Measurements from ENCODE around the gene THAP7. TPM values are rescaled to one million over a fixed set of nuclear protein-coding genes. Genes with fewer than 3 reads are reported as not detected.
A peak's percentile ranks its signal among the peaks of the same experiment; 100 is the strongest.

The THAP7 gene
- total and polyA plus RNA-seq, 2 donors (not counting 1 experiment from before 2014, with no cell fraction given) = 37.7 to 70.1 TPM

- Histone ChIP-seq H3K4me2 (replicated peaks; ENCODE audit: low read depth, low read length, poor library complexity, severe bottlenecking) (no peak overlapping the region), H3K79me2 (ENCODE audit: control insufficient read depth, insufficient read depth, low read length) (no peaks in the 10 kb centered on the region), H3K9me3 (ENCODE audit: control extremely low read depth in 1 of 3, control insufficient read depth in 2 of 3, insufficient read depth in 1 of 3, low read length in 2 of 3) (no peaks in the 10 kb centered on the region), H3K27ac (ENCODE audit: low read length in 2 of 2) (no peak overlapping the region), H3K36me3 (replicated peaks in 1 of 2; ENCODE audit: control extremely low read depth in 1 of 2, control insufficient read depth in 1 of 2, extremely low read depth in 1 of 2, insufficient read depth in 2 of 2, low read length in 1 of 2) (no peaks in the 10 kb centered on the region), H3K4me3 (ENCODE audit: control extremely low read depth in 1 of 5, extremely low read depth in 1 of 5, insufficient read depth in 1 of 5, low read depth in 2 of 5, low read length in 4 of 5) (no peak overlapping the region), H2AFZ (ENCODE audit: insufficient read depth, low read depth, low read length, poor library complexity, severe bottlenecking) (no peak overlapping the region), H3K27me3 (replicated peaks in 1 of 4; ENCODE audit: control extremely low read depth in 1 of 4, control insufficient read depth in 3 of 4, insufficient read depth in 4 of 4, low read length in 3 of 4) (peaks cover 0 to 2% (median 0%) of the 10 kb centered on the region in 4 experiments), H3K4me1 (ENCODE audit: control insufficient read depth in 2 of 2, insufficient read depth in 2 of 2, low read length in 2 of 2) (no peaks in the 10 kb centered on the region), H3K9ac (ENCODE audit: low read length) (no peak overlapping the region), H4K20me1 (ENCODE audit: control insufficient read depth, insufficient read depth, low read length, poor library complexity, severe bottlenecking) (no peaks in the 10 kb centered on the region)
- Mint-ChIP-seq H3K27ac (no peak overlapping the region), H3K27me3 (peaks cover 4% of the 10 kb centered on the region), H3K9me3 (ENCODE audit: insufficient read depth) (no peaks in the 10 kb centered on the region), H3K4me3 (no peak overlapping the region), H3K4me1 (peaks cover 6% of the 10 kb centered on the region)
- WGBS (ENCODE audit: insufficient coverage) = 66% methylated on average over 7 of the region's 7 CpGs
- DNase-seq (no peak), ATAC-seq (ENCODE audit: low read depth) (peak; percentile 43)
- ChIA-PET CTCF (interaction anchor here (0.7 to 0.9 kb wide), 2 partner anchors 38 to 63 kb away, joined by 3 read pairs; partner anchors contain the start of gene LZTR1), POLR2A (no interaction called here)
- intact Hi-C loops (cut with micrococcal nuclease) = no loop called here
- TF ChIP-seq EZH2 (IDR thresholded peaks at IDR 0.05; ENCODE audit: borderline replicate concordance, insufficient read depth, low read depth, low read length, poor library complexity, severe bottlenecking) (no peak), CTCF (IDR thresholded peaks at IDR 0.05) (peak; percentile 53)
These were observed 19.0 kb upstream of the THAP7 start for GRCh38 chr22:21020802-21021429.

DNA sequence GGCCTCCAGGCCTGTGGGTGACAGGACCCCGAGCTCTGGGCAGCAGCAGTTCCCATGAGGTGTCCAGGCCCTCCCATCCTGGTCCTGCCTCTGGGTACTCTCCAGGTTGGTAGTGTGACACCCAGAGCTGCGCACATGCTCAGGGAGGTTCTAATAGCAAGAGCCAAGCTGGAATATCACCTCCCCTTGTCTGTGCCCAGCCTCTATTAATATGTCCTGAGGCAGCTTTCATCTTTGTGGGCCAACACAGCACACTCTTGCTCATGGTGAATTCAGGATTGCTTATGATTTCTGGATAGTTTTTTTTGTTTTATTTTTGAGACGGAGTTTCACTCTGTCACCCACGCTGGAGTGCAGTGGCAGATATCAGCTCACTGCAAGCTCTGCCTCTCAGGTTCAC is 16.4 kb upstream of the THAP7 start:
- Histone ChIP-seq H3K9ac (ENCODE audit: low read length) (no peak overlapping the region), H3K79me2 (ENCODE audit: control insufficient read depth, insufficient read depth, low read length) (no peaks in the 10 kb centered on the region), H2AFZ (ENCODE audit: insufficient read depth, low read depth, low read length, poor library complexity, severe bottlenecking) (no peak overlapping the region), H3K27ac (ENCODE audit: low read length in 2 of 2) (no peak overlapping the region), H3K36me3 (replicated peaks in 1 of 2; ENCODE audit: control extremely low read depth in 1 of 2, control insufficient read depth in 1 of 2, extremely low read depth in 1 of 2, insufficient read depth in 2 of 2, low read length in 1 of 2) (no peaks in the 10 kb centered on the region), H3K4me1 (ENCODE audit: control insufficient read depth in 2 of 2, insufficient read depth in 2 of 2, low read length in 2 of 2) (peaks cover 14 to 24% of the 10 kb centered on the region in 2 donors), H3K4me3 (ENCODE audit: control extremely low read depth in 1 of 5, extremely low read depth in 1 of 5, insufficient read depth in 1 of 5, low read depth in 2 of 5, low read length in 4 of 5) (no peak overlapping the region), H4K20me1 (ENCODE audit: control insufficient read depth, insufficient read depth, low read length, poor library complexity, severe bottlenecking) (no peaks in the 10 kb centered on the region), H3K4me2 (replicated peaks; ENCODE audit: low read depth, low read length, poor library complexity, severe bottlenecking) (no peak overlapping the region), H3K9me3 (ENCODE audit: control extremely low read depth in 1 of 3, control insufficient read depth in 2 of 3, insufficient read depth in 1 of 3, low read length in 2 of 3) (no peaks in the 10 kb centered on the region), H3K27me3 (replicated peaks in 1 of 4; ENCODE audit: control extremely low read depth in 1 of 4, control insufficient read depth in 3 of 4, insufficient read depth in 4 of 4, low read length in 3 of 4) (peaks cover 0 to 2% (median 0%) of the 10 kb centered on the region in 4 experiments)
- Mint-ChIP-seq H3K9me3 (ENCODE audit: insufficient read depth) (no peaks in the 10 kb centered on the region), H3K4me1 (peaks cover 22% of the 10 kb centered on the region), H3K27me3 (no peaks in the 10 kb centered on the region), H3K27ac (no peak overlapping the region), H3K4me3 (no peak overlapping the region)
- WGBS (ENCODE audit: insufficient coverage) = 90% methylated on average over 3 of the region's 4 CpGs
- DNase-seq = no peak
- no peak for TF ChIP-seq EZH2 (IDR thresholded peaks at IDR 0.05; ENCODE audit: borderline replicate concordance, insufficient read depth, low read depth, low read length, poor library complexity, severe bottlenecking)
- TF ChIP-seq CTCF (IDR thresholded peaks at IDR 0.05) = no peak
- ATAC-seq (ENCODE audit: low read depth) = no peak
- ChIA-PET POLR2A (no interaction called here), CTCF (interaction anchor here (1.1 kb wide), 1 partner anchor 31 kb away, joined by 3 read pairs; no protein-coding TSS in a partner anchor)
- intact Hi-C loops (cut with micrococcal nuclease) = no loop called here
